H1 (cell line): ENCODE data around the gene CAP2.

Experiments
- ATF2 ChIP-seq: IDR thresholded peaks from 2 replicates; pipeline ENCODE4 v1.6.1; 2012; ENCODE audit warnings: low read length, inconsistent platforms
- CHD2 ChIP-seq: IDR thresholded peaks from 2 replicates; pipeline ENCODE4 v1.6.1; 2012; ENCODE audit warnings: low read length, improper control_type of control experiment
- CTCF ChIP-seq, 3 experiments: IDR thresholded peaks; 1 replicate in 2 of 3; 2 replicates in 1 of 3; pipeline versions ENCODE4 v1.5.1 to v1.6.1; 2011; ENCODE audit warnings: low read length in 3 of 3, mild to moderate bottlenecking in 3 of 3, inconsistent platforms in 2 of 3, low read depth in 1 of 3, moderate library complexity in 1 of 3; ENCODE audit not compliant: insufficient read depth in 1 of 3; ENCODE audit errors: control extremely low read depth in 1 of 3
- EP300 ChIP-seq, 2 experiments: IDR thresholded peaks; 1 replicate in 1 of 2; 2 replicates in 1 of 2; pipeline ENCODE4 v1.6.1; 2011 to 2012; ENCODE audit warnings: low read depth in 2 of 2, low read length in 2 of 2, mild to moderate bottlenecking in 2 of 2, borderline replicate concordance in 1 of 2, inconsistent platforms in 1 of 2, moderate library complexity in 1 of 2
- EZH2 ChIP-seq: fragments of 200-600 bp; sonication (generic); IDR thresholded peaks from 2 replicates; pipeline ENCODE4 v1.7.1; 2012; ENCODE audit warnings: low read depth, mild to moderate bottlenecking, moderate library complexity, low read length, inconsistent platforms; ENCODE audit not compliant: severe bottlenecking
- JUND ChIP-seq: IDR thresholded peaks from 2 replicates; pipeline ENCODE4 v1.6.1; 2011; ENCODE audit warnings: mild to moderate bottlenecking, improper control_type of control experiment, low read length
- NRF1 ChIP-seq: IDR thresholded peaks from 2 replicates; pipeline ENCODE4 v1.6.1; 2011; ENCODE audit warnings: mild to moderate bottlenecking, low read depth, low read length, improper control_type of control experiment
- POLR2A ChIP-seq, 2 experiments: IDR thresholded peaks; 1 replicate in 1 of 2; 2 replicates in 1 of 2; pipeline ENCODE4 v1.6.1; 2011; ENCODE audit warnings: low read depth in 2 of 2, low read length in 2 of 2, mild to moderate bottlenecking in 2 of 2; ENCODE audit errors: control extremely low read depth in 1 of 2
- POU5F1 ChIP-seq: IDR thresholded peaks from 2 replicates; pipeline ENCODE4 v1.6.1; 2011; ENCODE audit warnings: low read depth, mild to moderate bottlenecking, low read length, moderate library complexity
- RXRA ChIP-seq: IDR thresholded peaks from 2 replicates; pipeline ENCODE4 v1.6.1; 2011; ENCODE audit warnings: low read depth, mild to moderate bottlenecking, low read length, moderate library complexity; ENCODE audit not compliant: insufficient read depth
- SIN3A ChIP-seq, 2 experiments: IDR thresholded peaks in 1 of 2; conservative IDR thresholded peaks in 1 of 2; 2 replicates each; pipeline ENCODE4 v1.6.1; 2011 to 2012; ENCODE audit warnings: low read length in 2 of 2, improper control_type of control experiment in 1 of 2, low read depth in 1 of 2, mild to moderate bottlenecking in 1 of 2
- TF ChIP-seq, protein P1 (sequence below): IDR thresholded peaks from 2 replicates; pipeline ENCODE4 v1.6.1; 2012; ENCODE audit warnings: inconsistent platforms

DNA sequence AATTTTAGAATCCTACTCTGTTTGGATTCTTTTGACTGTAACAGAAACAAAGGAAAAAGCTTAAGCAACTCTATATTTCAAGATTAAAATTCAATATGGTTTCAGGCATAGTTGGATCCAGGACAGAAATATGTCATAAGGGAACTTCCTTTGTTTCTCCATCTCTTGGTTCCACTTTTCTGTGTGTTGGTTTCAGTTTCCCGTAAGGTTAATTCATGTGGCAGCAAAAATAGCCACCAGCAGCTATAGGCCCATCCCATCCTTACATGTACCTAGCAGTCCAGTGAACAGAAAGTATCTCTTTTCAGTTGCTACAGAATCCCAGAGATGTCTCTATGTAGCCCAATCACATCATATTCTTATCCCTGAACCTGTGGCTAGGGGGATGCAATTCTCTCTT, 197.9 kb downstream of the CAP2 start:
- TF ChIP-seq CTCF (IDR thresholded peaks at IDR 0.05; ENCODE audit: control extremely low read depth in 1 of 3, insufficient read depth in 1 of 3, low read depth in 1 of 3, low read length in 3 of 3) (no peak), POU5F1 (no peak), EZH2 (no peak), POLR2A (IDR thresholded peaks at IDR 0.05; ENCODE audit: control extremely low read depth in 1 of 2, low read depth in 2 of 2, low read length in 2 of 2) (no peak), ATF2 (no peak), CHD2 (no peak), RXRA (no peak), NRF1 (no peak), EP300 (IDR thresholded peaks at IDR 0.05; ENCODE audit: borderline replicate concordance in 1 of 2, low read depth in 2 of 2, low read length in 2 of 2) (no peak), JUND (no peak), SIN3A (conservative IDR thresholded peaks at IDR 0.05 in 1 of 2, IDR thresholded peaks at IDR 0.05 in 1 of 2; ENCODE audit: low read depth in 1 of 2, low read length in 2 of 2) (no peak)
- TF ChIP-seq, protein P1, sequence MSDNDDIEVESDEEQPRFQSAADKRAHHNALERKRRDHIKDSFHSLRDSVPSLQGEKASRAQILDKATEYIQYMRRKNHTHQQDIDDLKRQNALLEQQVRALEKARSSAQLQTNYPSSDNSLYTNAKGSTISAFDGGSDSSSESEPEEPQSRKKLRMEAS = no peak
